ENCODE results near the gene THUMPD1.
A peak's percentile ranks its signal among the peaks of the same experiment; 100 is the strongest.

Gene THUMPD1

DNA sequence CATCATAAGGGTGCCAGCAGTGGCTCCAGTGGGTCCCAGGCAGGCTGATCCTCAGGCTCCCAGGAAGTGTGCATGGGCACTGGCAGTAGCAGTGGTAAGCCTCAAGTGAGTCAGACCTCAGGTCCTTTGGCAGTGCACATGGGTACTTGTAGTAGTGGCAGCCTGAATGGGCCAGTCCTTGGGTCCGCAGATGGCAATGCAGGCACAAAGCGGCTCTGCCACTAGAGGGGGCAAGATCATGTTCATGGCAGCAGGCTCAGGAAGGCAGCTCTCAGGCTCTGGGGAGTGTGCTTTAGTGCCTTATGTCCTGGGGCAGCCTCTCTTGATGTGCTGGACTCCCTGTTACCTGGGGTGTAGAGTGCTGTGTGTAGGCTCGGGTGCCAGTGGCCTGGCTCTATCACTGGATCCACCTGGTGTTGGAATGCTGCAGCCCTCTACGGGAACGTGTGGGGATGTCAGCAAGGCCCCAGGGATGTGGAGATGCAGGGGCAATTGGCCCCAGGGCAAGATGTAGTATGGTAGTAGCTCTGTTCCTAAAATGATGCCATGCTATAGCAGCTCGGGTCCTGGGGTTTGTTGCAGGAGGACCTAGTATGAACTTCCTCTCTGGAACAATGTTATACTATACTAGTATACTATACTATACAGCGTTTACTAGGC lies 33.2 kb upstream of the THUMPD1 start:
- Histone ChIP-seq H3K4me1 (no peaks in the 10 kb centered on the region), H3K27ac (no peak overlapping the region), H3K27me3 (no peaks in the 10 kb centered on the region), H3K36me3 (peaks cover 0 to 11% (median 0%) of the 10 kb centered on the region in 3 donors), H3K9me3 (no peaks in the 10 kb centered on the region), H3K4me3 (no peak overlapping the region)
- DNase-seq, result peak in 1 of 2 donors; percentile 24
- TF ChIP-seq, protein P1, sequence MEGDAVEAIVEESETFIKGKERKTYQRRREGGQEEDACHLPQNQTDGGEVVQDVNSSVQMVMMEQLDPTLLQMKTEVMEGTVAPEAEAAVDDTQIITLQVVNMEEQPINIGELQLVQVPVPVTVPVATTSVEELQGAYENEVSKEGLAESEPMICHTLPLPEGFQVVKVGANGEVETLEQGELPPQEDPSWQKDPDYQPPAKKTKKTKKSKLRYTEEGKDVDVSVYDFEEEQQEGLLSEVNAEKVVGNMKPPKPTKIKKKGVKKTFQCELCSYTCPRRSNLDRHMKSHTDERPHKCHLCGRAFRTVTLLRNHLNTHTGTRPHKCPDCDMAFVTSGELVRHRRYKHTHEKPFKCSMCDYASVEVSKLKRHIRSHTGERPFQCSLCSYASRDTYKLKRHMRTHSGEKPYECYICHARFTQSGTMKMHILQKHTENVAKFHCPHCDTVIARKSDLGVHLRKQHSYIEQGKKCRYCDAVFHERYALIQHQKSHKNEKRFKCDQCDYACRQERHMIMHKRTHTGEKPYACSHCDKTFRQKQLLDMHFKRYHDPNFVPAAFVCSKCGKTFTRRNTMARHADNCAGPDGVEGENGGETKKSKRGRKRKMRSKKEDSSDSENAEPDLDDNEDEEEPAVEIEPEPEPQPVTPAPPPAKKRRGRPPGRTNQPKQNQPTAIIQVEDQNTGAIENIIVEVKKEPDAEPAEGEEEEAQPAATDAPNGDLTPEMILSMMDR (IDR thresholded peaks at IDR 0.05), result peak in 1 of 2 experiments; percentile 18
- intact Hi-C loops (cut with DNase I; ENCODE audit: low total_unique reads), result no loop called here

DNA sequence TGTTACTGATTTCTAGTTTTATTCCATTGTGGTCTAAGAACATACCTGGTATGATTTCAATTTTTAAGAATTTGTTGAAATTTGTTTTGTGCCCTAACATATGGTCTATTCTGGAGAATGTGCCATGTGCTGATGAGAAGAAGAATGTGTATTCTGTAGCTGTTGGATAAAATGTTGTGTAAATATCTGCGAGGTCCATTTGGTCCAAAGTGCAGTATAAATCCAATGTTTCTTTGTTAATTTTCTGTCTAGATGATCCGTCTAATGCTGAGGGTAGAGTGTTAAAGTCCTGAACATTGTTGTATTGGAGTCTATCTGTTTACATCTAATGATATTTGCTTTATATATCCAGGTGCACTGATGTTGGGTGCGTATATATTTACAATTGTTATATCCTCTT lies 32.1 kb upstream of the THUMPD1 start:
- DNase-seq, result no peak
- Histone ChIP-seq H3K9me3 (no peaks in the 10 kb centered on the region), H3K27me3 (no peaks in the 10 kb centered on the region), H3K4me3 (no peak overlapping the region), H3K27ac (no peak overlapping the region), H3K36me3 (peaks cover 0 to 11% (median 0%) of the 10 kb centered on the region in 3 donors), H3K4me1 (no peaks in the 10 kb centered on the region)
- TF ChIP-seq, protein P1 (IDR thresholded peaks at IDR 0.05), result no peak
- intact Hi-C loops (cut with DNase I; ENCODE audit: low total_unique reads), result no loop called here

DNA sequence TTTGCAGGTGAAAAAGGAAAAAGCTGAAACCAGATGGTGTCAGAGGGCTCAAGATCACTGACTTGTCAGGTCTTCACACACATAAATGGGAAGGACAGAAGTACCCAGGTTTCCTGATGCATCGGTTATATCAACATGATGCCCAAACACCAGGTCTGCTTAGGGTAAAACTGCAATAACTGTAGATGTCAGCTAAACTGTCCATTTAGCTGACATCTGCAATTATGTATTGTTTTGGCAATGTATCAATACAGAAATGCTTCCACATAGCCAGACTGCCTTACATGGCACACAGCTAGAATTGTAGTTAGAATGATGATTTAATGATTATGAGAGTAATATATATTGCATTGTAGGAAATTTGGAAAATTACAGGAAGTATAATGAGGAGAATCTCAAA lies 27.2 kb upstream of the THUMPD1 start:
- H3K9me3 ChIP-seq, result no peaks in the 10 kb centered on the region
- no peaks in the 10 kb centered on the region for H3K4me1 ChIP-seq
- no peak for DNase-seq
- H3K27ac ChIP-seq, result no peak overlapping the region
- H3K36me3 ChIP-seq, result no peaks in the 10 kb centered on the region
- TF ChIP-seq, protein P1 (IDR thresholded peaks at IDR 0.05), result no peak
- no peaks in the 10 kb centered on the region for H3K27me3 ChIP-seq
- intact Hi-C loops (cut with DNase I; ENCODE audit: low total_unique reads), result no loop called here
- H3K4me3 ChIP-seq, result no peak overlapping the region

DNA sequence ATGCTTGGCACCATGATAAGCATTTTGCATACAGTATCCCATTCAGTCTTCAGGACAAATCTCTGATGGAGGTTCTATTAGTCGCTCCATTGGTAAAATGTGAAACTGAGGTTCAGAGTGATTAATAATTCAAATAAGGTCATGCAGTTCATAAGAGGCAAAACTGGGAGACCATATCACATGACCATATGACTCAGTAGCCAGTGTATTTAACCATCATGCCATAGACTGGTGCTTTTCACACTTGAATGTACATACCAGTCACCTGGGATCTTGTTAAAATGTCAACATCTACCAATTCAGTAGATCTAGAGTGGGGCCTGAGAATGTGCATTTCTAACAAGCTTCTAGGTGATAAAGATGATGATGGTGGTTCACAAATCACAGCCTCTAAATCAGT lies 26.5 kb upstream of the THUMPD1 start:
- Histone ChIP-seq H3K4me3 (no peak overlapping the region), H3K9me3 (no peaks in the 10 kb centered on the region), H3K4me1 (no peaks in the 10 kb centered on the region), H3K36me3 (no peaks in the 10 kb centered on the region), H3K27me3 (no peaks in the 10 kb centered on the region), H3K27ac (no peak overlapping the region)
- TF ChIP-seq, protein P1 (IDR thresholded peaks at IDR 0.05), result no peak
- DNase-seq, result no peak
- intact Hi-C loops (cut with DNase I; ENCODE audit: low total_unique reads), result no loop called here

DNA sequence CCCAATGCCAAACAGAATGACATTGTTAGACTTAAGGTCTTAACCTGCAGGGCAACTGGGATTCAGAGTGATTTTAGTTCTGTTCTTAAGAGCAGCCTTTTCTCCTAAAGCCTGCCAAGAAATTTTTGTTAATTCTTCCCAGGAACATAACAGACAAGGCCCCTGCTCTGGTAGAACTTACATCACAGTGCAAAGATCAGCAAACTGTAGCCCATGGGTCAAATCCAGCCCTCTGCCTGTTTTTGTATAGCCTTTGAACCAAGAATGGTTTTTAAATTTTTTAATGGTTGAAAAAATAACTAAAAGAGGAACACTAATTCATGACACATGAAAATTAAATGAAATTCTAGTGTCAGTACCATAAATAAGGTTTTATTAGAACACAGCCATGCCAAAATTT lies 26.0 kb upstream of the THUMPD1 start:
- intact Hi-C loops (cut with DNase I; ENCODE audit: low total_unique reads), result no loop called here
- Histone ChIP-seq H3K4me3 (no peak overlapping the region), H3K4me1 (no peaks in the 10 kb centered on the region), H3K9me3 (no peaks in the 10 kb centered on the region), H3K27ac (no peak overlapping the region), H3K36me3 (no peaks in the 10 kb centered on the region), H3K27me3 (no peaks in the 10 kb centered on the region)
- TF ChIP-seq, protein P1 (IDR thresholded peaks at IDR 0.05), result no peak
- DNase-seq, result no peak

DNA sequence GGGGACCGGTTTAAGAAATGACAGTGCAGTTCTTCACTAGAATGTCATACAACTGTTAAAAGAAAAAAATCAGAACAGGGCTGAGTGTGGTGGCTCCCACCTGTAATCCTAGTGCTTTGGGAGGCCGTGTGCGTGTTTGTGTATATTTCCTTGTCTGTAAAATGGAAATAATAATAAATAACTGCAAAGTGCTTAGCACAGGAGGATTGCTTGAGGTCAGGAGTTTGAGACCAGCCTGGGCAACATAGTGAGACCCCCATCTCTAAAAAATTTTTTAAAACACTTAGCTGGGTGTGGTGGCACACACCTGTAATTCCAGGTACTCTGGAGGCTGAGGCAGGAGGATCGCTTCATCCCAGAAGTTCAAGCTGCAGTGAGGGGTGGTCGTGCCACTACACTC lies 24.7 kb upstream of the THUMPD1 start:
- DNase-seq, result no peak
- H3K4me3 ChIP-seq, result no peak overlapping the region
- H3K27ac ChIP-seq, result no peak overlapping the region
- intact Hi-C loops (cut with DNase I; ENCODE audit: low total_unique reads), result no loop called here
- TF ChIP-seq, protein P1 (IDR thresholded peaks at IDR 0.05), result no peak
- H3K4me1 ChIP-seq, result no peaks in the 10 kb centered on the region
- H3K36me3 ChIP-seq, result no peaks in the 10 kb centered on the region
- H3K27me3 ChIP-seq, result no peaks in the 10 kb centered on the region
- no peaks in the 10 kb centered on the region for H3K9me3 ChIP-seq

All from tibial artery (tissue), 4 donors.